NCI-H2107 treated with DMSO at 0.1 percent for 48 hours (cell line): ENCODE data around the gene LCN15.
A peak's percentile ranks its signal among the peaks of the same experiment; 100 is the strongest.
"Not testable (repeated sequence)": the region's sequence is repeated elsewhere in the genome, so short reads cannot be mapped to it uniquely, and the experiment has no call there.

Experiments
- DNase-seq: peaks from one replicate; lab custom pipeline; 2025; ENCODE audit not compliant: unreplicated experiment; lab: John Stamatoyannopoulos, UW

LCN15 gene

GRCh38 chr9:136723362-136723976, 40.8 kb downstream of the LCN15 start:
- no peak for DNase-seq

GRCh38 chr9:136722969-136723356, 41.4 kb downstream of the LCN15 start:
- DNase-seq = no peak

GRCh38 chr9:136722093-136722968, 42.0 kb downstream of the LCN15 start:
- no peak for DNase-seq

- no peak for DNase-seq
Observed at GRCh38 chr9:136721339-136722092, 42.8 kb downstream of the LCN15 start.

GRCh38 chr9:136720898-136721338, 43.4 kb downstream of the LCN15 start:
- no peak for DNase-seq

GRCh38 chr9:136720251-136720897, 43.9 kb downstream of the LCN15 start:
- DNase-seq = no peak

GRCh38 chr9:136719195-136719880, 45.0 kb downstream of the LCN15 start:
- no peak for DNase-seq

GRCh38 chr9:136718345-136719194, 45.7 kb downstream of the LCN15 start:
- DNase-seq = no peak

GRCh38 chr9:136717399-136717798, 46.9 kb downstream of the LCN15 start:
- DNase-seq = no peak

- DNase-seq = no peak
Observed at GRCh38 chr9:136714893-136715274, 49.4 kb downstream of the LCN15 start.

GRCh38 chr9:136714096-136714892, 50.0 kb downstream of the LCN15 start:
- no peak for DNase-seq

- no peak for DNase-seq
Observed at GRCh38 chr9:136713550-136713949, 50.8 kb downstream of the LCN15 start.

GRCh38 chr9:136712690-136713544, 51.4 kb downstream of the LCN15 start:
- DNase-seq = no peak

- DNase-seq = peak; percentile 66
Observed at GRCh38 chr9:136711751-136712689, 52.3 kb downstream of the LCN15 start, which contains the start of gene DIPK1B. TSS of gene DIPK1B (plus strand) at chr9:136712572. CDS start at chr9:136712666, 94 bp downstream.

- not testable (repeated sequence) for DNase-seq
Observed at GRCh38 chr9:136711219-136711648, 53.1 kb downstream of the LCN15 start.

- DNase-seq = no peak
Observed at GRCh38 chr9:136710543-136710942, 53.8 kb downstream of the LCN15 start.
